ENCODE results near the gene ZNF236. TPM values are rescaled to one million over a fixed set of nuclear protein-coding genes. Genes with fewer than 3 reads are reported as not detected.
A peak's percentile ranks its signal among the peaks of the same experiment; 100 is the strongest.

Gene ZNF236
- total RNA-seq, 6 donors from 2014 or later, result 9.0 to 27.2 (median 14.8) TPM

DNA sequence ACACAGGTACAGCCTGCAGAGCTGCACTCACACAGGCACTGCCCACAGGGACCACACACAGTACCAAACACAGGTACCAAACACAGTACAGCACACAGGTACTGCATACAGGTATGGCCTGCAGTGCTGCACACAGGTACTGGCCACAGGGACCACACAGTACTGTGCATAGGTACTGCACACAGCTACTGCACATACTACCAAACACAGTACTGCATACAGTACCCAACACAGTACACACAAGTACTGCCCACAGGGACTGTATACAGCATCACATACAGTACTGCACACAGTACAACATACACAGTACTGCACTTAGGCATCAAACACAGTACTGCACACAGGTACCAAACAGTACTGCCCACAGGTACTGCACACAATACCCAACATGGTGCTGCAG, 74.3 kb downstream of the ZNF236 start:
- Histone ChIP-seq H3K4me1 (no peaks in the 10 kb centered on the region), H3K27ac (no peak overlapping the region), H3K27me3 (no peaks in the 10 kb centered on the region), H3K4me3 (no peak overlapping the region), H3K9me3 (no peaks in the 10 kb centered on the region), H3K36me3 (peaks cover 27 to 60% (median 51%) of the 10 kb centered on the region in 4 donors)
- TF ChIP-seq POLR2A (IDR thresholded peaks at IDR 0.05) (no peak), EP300 (IDR thresholded peaks at IDR 0.05) (no peak), CTCF (IDR thresholded peaks at IDR 0.05) (no peak)
- no peak for DNase-seq
- ATAC-seq (ENCODE audit: low FRiP score in 2 of 2), result peak in 1 of 2 donors; percentile 23

DNA sequence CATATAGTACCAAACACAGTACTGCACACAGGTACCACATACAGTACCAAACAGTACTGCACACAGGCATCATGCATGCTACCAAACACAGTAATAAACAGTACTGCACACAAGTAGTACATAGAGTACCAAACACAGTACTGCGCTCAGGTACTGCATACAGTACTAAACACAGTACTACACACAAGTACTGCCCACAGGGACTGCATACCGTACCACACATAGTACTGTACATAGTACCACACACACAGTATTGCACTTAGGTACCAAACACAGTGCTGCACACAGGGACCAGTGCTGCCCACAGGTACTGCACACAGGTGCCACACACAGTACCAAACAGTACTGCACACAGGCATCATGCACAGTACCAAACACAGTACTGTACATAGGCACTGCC, 74.9 kb downstream of the ZNF236 start:
- no peaks in the 10 kb centered on the region for H3K4me1 ChIP-seq
- no peak overlapping the region for H3K27ac ChIP-seq
- H3K27me3 ChIP-seq, result no peaks in the 10 kb centered on the region
- no peak for TF ChIP-seq POLR2A (IDR thresholded peaks at IDR 0.05)
- no peaks in the 10 kb centered on the region for H3K9me3 ChIP-seq
- no peak for DNase-seq
- WGBS, 2 donors, result 85 to 100% methylated on average over 2 of the region's 2 CpGs
- peak; percentile 29 to 50 for ATAC-seq (ENCODE audit: low FRiP score in 2 of 2)
- H3K36me3 ChIP-seq, result peaks cover 27 to 60% (median 51%) of the 10 kb centered on the region in 4 donors
- no peak overlapping the region for H3K4me3 ChIP-seq

GRCh38 chr18:76903386-76903785, 81.0 kb downstream of the ZNF236 start:
- DNase-seq (no peak), ATAC-seq (ENCODE audit: low FRiP score in 2 of 2) (no peak)
- Histone ChIP-seq H3K4me3 (no peak overlapping the region), H3K27ac (no peak overlapping the region), H3K27me3 (no peaks in the 10 kb centered on the region), H3K36me3 (peaks cover 7 to 61% (median 17%) of the 10 kb centered on the region in 4 donors), H3K4me1 (no peaks in the 10 kb centered on the region), H3K9me3 (no peaks in the 10 kb centered on the region)
- TF ChIP-seq EP300 (IDR thresholded peaks at IDR 0.05), result no peak
- no peak for TF ChIP-seq POLR2A (IDR thresholded peaks at IDR 0.05)
- TF ChIP-seq CTCF (IDR thresholded peaks at IDR 0.05), result no peak
- no peak for TF ChIP-seq POLR2AphosphoS5 (IDR thresholded peaks at IDR 0.05)
- 82 to 88% methylated on average over 6 of the region's 6 CpGs for WGBS, 2 donors

DNA sequence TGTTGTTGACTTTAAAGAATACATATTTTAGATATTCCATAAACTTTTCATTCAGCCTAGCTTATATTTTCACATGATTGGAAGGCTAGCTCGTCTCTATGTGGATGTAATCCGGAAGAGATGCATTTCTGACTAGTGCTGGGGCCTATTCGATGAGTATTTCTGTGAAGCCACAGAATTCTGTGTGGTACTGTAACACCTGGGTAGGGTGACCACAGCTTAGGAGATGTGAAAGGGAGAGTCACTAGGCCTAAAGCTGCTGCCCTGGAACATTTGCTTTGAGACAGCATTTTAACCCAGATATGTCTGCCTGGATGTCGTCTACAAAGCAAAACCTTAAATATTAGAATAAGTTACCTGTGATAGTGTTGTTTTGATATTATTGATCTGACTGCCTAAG, 83.5 kb downstream of the ZNF236 start:
- peaks cover 13 to 68% (median 17%) of the 10 kb centered on the region in 4 donors for H3K36me3 ChIP-seq
- no peak for ATAC-seq (ENCODE audit: low FRiP score in 2 of 2)

DNA sequence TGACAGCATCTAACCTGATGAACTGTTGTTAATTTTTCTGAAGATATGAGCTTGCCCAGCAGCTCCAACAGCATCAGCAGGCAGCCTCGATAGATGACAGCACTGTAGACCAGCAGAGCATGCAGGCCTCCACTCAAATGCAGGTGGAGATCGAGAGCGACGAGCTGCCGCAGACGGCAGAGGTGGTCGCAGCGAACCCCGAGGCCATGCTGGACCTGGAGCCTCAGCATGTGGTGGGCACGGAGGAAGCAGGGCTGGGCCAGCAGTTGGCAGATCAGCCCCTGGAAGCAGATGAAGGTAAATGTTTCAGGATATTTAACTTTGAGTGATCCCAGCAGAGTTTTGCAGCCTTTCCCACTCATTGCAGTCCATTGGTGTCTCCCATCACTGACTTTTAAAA, 85.9 kb downstream of the ZNF236 start:
- Histone ChIP-seq H3K27me3 (no peaks in the 10 kb centered on the region), H3K9me3 (no peaks in the 10 kb centered on the region), H3K27ac (no peak overlapping the region), H3K4me3 (no peak overlapping the region), H3K4me1 (no peaks in the 10 kb centered on the region), H3K36me3 (peaks cover 19 to 82% (median 24%) of the 10 kb centered on the region in 4 donors)
- peak in 1 of 2 donors; percentile 62 for DNase-seq
- 93 to 96% methylated on average over 10 of the region's 10 CpGs for WGBS, 2 donors
- ATAC-seq (ENCODE audit: low FRiP score in 2 of 2), result no peak
- TF ChIP-seq POLR2A (IDR thresholded peaks at IDR 0.05) (no peak), CTCF (IDR thresholded peaks at IDR 0.05) (no peak), POLR2AphosphoS5 (IDR thresholded peaks at IDR 0.05) (no peak), EP300 (IDR thresholded peaks at IDR 0.05) (no peak)

More for the DNA sequence above, 83.5 kb downstream of the ZNF236 start:
- Histone ChIP-seq H3K4me1 (no peaks in the 10 kb centered on the region), H3K4me3 (no peak overlapping the region), H3K9me3 (no peaks in the 10 kb centered on the region), H3K27me3 (no peaks in the 10 kb centered on the region), H3K27ac (no peak overlapping the region)
- TF ChIP-seq POLR2AphosphoS5 (IDR thresholded peaks at IDR 0.05), result no peak
- TF ChIP-seq EP300 (IDR thresholded peaks at IDR 0.05), result no peak
- TF ChIP-seq CTCF (IDR thresholded peaks at IDR 0.05), result no peak
- no peak for TF ChIP-seq POLR2A (IDR thresholded peaks at IDR 0.05)
- no peak for DNase-seq
- 91 to 98% methylated on average over 4 of the region's 4 CpGs for whole genome bisulfite sequencing, 2 donors
